ENCODE measurements around the gene HDAC4.

Gene HDAC4

DNA sequence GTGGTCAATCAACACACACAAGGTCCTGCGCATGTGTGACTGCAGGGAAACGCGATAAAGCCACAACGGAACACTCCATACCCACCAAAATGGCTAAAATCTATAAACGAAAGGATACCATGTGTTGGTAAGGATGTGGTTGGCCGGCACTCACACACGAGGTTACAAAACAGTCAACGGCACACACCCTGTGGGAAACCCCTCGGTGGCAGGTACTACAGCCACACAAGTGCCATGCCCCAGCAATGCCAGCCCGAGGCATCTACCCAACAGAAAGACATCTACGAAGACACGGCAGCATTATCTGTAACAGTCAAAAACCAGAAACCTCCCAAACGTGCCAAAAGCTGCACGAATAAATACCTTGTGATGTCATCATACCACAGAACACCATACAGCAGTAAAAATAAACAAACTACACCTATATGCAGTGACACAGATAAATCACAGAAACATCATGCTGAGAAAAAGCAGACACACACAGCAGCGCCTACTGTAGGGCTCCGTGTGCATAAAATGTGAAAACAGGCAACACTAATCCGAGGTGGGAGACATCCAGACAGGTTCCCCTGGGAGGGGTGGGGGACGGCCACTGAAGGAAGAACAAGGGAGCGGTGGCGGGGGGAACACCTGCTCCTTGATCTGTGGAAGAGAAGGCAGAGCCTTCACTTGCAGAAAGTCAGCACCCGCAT is 36.7 kb downstream of the HDAC4 start:
- Mint-ChIP-seq H3K27ac (peak overlapping the region; percentile 40), H3K27me3 (no peaks in the 10 kb centered on the region), H3K36me3 (ENCODE audit: low read depth) (no peaks in the 10 kb centered on the region), H3K9me3 (no peaks in the 10 kb centered on the region), H3K4me3 (no peak overlapping the region), H3K4me1 (ENCODE audit: low read depth) (peaks cover 19% of the 10 kb centered on the region)

- Mint-ChIP-seq H3K9me3 (no peaks in the 10 kb centered on the region), H3K4me3 (no peak overlapping the region), H3K36me3 (ENCODE audit: low read depth) (peaks cover 4% of the 10 kb centered on the region), H3K27me3 (no peaks in the 10 kb centered on the region), H3K4me1 (ENCODE audit: low read depth) (peaks cover 19% of the 10 kb centered on the region), H3K27ac (no peak overlapping the region)
Observed at GRCh38 chr2:239362507-239362906, 38.3 kb downstream of the HDAC4 start.

DNA sequence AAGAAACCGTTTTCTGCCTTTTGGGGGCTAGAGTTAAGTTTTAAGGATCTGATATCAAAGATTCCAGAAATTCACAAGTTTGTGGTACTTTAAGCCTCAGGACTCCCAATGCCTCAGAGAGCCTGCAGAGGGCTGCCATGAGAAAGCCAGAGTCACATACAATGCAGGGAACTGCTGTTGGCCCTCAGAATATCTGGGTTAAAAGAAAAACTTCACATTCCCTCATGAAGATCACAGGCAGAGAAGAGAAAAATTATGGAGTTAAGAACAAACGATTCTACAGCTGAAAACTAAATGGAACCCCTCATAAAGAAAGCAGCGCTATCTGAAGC is 39.5 kb downstream of the HDAC4 start:
- Mint-ChIP-seq H3K4me3 (no peak overlapping the region), H3K4me1 (ENCODE audit: low read depth) (peaks cover 19% of the 10 kb centered on the region), H3K9me3 (no peaks in the 10 kb centered on the region), H3K36me3 (ENCODE audit: low read depth) (peaks cover 12% of the 10 kb centered on the region), H3K27ac (no peak overlapping the region), H3K27me3 (no peaks in the 10 kb centered on the region)

GRCh38 chr2:239360421-239361310 is 40.2 kb downstream of the HDAC4 start:
- H3K36me3 Mint-ChIP-seq (ENCODE audit: low read depth), result peaks cover 15% of the 10 kb centered on the region
- no peak overlapping the region for H3K4me3 Mint-ChIP-seq
- H3K27ac Mint-ChIP-seq, result no peak overlapping the region
- H3K4me1 Mint-ChIP-seq (ENCODE audit: low read depth), result peaks cover 19% of the 10 kb centered on the region
- no peaks in the 10 kb centered on the region for H3K27me3 Mint-ChIP-seq
- no peaks in the 10 kb centered on the region for H3K9me3 Mint-ChIP-seq

- Mint-ChIP-seq H3K27me3 (no peaks in the 10 kb centered on the region), H3K27ac (no peak overlapping the region), H3K4me1 (ENCODE audit: low read depth) (peaks cover 19% of the 10 kb centered on the region)
Observed at GRCh38 chr2:239360008-239360407, 40.8 kb downstream of the HDAC4 start.

GRCh38 chr2:239359196-239359912 is 41.5 kb downstream of the HDAC4 start:
- no peak overlapping the region for H3K4me3 Mint-ChIP-seq
- peaks cover 11% of the 10 kb centered on the region for H3K9me3 Mint-ChIP-seq

More at GRCh38 chr2:239360008-239360407, 40.8 kb downstream of the HDAC4 start:
- Mint-ChIP-seq H3K9me3 (peaks cover 6% of the 10 kb centered on the region), H3K36me3 (ENCODE audit: low read depth) (peaks cover 22% of the 10 kb centered on the region), H3K4me3 (no peak overlapping the region)

GRCh38 chr2:239358062-239358754 is 42.6 kb downstream of the HDAC4 start:
- H3K9me3 Mint-ChIP-seq, result peaks cover 11% of the 10 kb centered on the region
- no peak overlapping the region for H3K27ac Mint-ChIP-seq
- H3K4me3 Mint-ChIP-seq, result no peak overlapping the region
- H3K4me1 Mint-ChIP-seq (ENCODE audit: low read depth), result peaks cover 3% of the 10 kb centered on the region
- H3K36me3 Mint-ChIP-seq (ENCODE audit: low read depth), result peaks cover 34% of the 10 kb centered on the region
- no peaks in the 10 kb centered on the region for H3K27me3 Mint-ChIP-seq

More at GRCh38 chr2:239359196-239359912, 41.5 kb downstream of the HDAC4 start:
- Mint-ChIP-seq H3K4me1 (ENCODE audit: low read depth) (peaks cover 14% of the 10 kb centered on the region), H3K27ac (no peak overlapping the region), H3K27me3 (no peaks in the 10 kb centered on the region), H3K36me3 (ENCODE audit: low read depth) (peaks cover 28% of the 10 kb centered on the region)

- Mint-ChIP-seq H3K4me1 (ENCODE audit: low read depth) (no peaks in the 10 kb centered on the region), H3K36me3 (ENCODE audit: low read depth) (peaks cover 50% of the 10 kb centered on the region), H3K27me3 (no peaks in the 10 kb centered on the region), H3K27ac (no peak overlapping the region), H3K9me3 (peaks cover 11% of the 10 kb centered on the region), H3K4me3 (no peak overlapping the region)
Observed at GRCh38 chr2:239355724-239356123, 45.1 kb downstream of the HDAC4 start.

DNA sequence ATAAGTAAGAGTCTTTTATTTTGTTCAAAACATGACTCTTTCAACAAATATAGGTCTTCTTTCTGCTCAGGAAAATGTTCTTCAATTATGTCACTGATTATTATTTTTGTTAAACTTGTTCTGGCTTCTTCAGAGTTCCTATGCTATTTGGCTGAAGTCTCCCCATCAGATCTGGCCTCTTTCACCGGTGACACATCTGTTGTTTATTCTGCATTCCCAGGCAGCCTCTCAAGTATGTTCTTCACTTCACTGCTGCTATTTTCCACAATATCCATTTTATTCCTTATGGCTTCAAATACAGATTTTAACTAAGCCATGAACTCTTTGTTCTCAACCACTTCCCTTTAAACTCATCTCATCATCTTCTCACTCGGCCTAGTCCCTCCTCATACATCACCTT is 45.7 kb downstream of the HDAC4 start:
- Mint-ChIP-seq H3K36me3 (ENCODE audit: low read depth) (peaks cover 50% of the 10 kb centered on the region), H3K27me3 (no peaks in the 10 kb centered on the region), H3K4me1 (ENCODE audit: low read depth) (no peaks in the 10 kb centered on the region), H3K4me3 (no peak overlapping the region), H3K9me3 (peaks cover 11% of the 10 kb centered on the region), H3K27ac (no peak overlapping the region)

DNA sequence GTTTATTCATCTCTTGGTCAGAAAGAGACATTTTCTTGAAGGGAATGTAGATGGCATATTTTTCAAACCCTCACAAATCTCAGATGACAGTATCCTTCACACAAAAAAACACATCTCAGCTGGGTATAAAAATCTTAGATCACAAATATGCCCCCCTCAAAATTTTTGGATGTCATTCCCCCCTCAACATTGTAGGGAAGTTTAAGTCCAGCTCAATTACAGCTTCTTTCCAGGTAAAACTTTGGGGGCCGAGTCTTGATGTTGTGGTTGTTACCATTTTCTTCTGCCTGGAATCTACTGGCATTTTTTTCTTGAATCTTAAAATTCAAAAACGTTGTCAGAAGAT is 46.1 kb downstream of the HDAC4 start:
- Mint-ChIP-seq H3K27me3 (no peaks in the 10 kb centered on the region), H3K9me3 (peaks cover 11% of the 10 kb centered on the region), H3K4me1 (ENCODE audit: low read depth) (no peaks in the 10 kb centered on the region), H3K4me3 (no peak overlapping the region), H3K36me3 (ENCODE audit: low read depth) (peaks cover 52% of the 10 kb centered on the region), H3K27ac (no peak overlapping the region)

GRCh38 chr2:239354132-239354790 is 46.6 kb downstream of the HDAC4 start:
- no peak overlapping the region for H3K27ac Mint-ChIP-seq
- H3K27me3 Mint-ChIP-seq, result no peaks in the 10 kb centered on the region
- peaks cover 52% of the 10 kb centered on the region for H3K36me3 Mint-ChIP-seq (ENCODE audit: low read depth)
- no peaks in the 10 kb centered on the region for H3K4me1 Mint-ChIP-seq (ENCODE audit: low read depth)
- H3K4me3 Mint-ChIP-seq, result no peak overlapping the region
- peaks cover 11% of the 10 kb centered on the region for H3K9me3 Mint-ChIP-seq

- H3K27me3 Mint-ChIP-seq, result no peaks in the 10 kb centered on the region
- H3K4me3 Mint-ChIP-seq, result no peak overlapping the region
- H3K36me3 Mint-ChIP-seq (ENCODE audit: low read depth), result peaks cover 52% of the 10 kb centered on the region
- no peak overlapping the region for H3K27ac Mint-ChIP-seq
- peaks cover 11% of the 10 kb centered on the region for H3K9me3 Mint-ChIP-seq
- H3K4me1 Mint-ChIP-seq (ENCODE audit: low read depth), result no peaks in the 10 kb centered on the region
Observed at GRCh38 chr2:239353692-239354091, 47.1 kb downstream of the HDAC4 start.

DNA sequence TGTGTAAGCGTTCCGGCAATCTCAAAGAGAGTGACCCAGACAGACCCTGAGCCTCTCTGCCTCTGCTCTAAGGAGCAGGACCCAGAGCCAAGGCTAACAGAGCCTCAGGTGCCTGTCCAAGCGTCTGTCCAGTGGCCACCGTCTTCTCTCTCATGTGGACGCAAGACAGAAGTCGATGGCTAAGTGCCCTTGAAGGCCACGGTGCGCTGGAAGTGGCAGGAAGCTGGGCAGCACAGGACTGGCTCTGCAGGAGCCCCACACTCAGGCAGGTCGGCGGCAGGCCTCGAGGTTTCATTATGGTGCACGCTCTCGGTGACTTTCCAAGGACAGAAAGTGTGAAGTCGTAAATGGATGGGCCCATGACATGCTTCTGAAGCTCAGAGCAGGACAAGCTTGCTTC is 49.1 kb downstream of the HDAC4 start:
- no peak overlapping the region for H3K4me3 Mint-ChIP-seq
- H3K36me3 Mint-ChIP-seq (ENCODE audit: low read depth), result peaks cover 40% of the 10 kb centered on the region
- peaks cover 11% of the 10 kb centered on the region for H3K9me3 Mint-ChIP-seq
- no peaks in the 10 kb centered on the region for H3K27me3 Mint-ChIP-seq
- no peaks in the 10 kb centered on the region for H3K4me1 Mint-ChIP-seq (ENCODE audit: low read depth)
- no peak overlapping the region for H3K27ac Mint-ChIP-seq

GRCh38 chr2:239349453-239350135 is 51.2 kb downstream of the HDAC4 start:
- no peak overlapping the region for H3K4me3 Mint-ChIP-seq
- peaks cover 2% of the 10 kb centered on the region for H3K9me3 Mint-ChIP-seq
- no peaks in the 10 kb centered on the region for H3K4me1 Mint-ChIP-seq (ENCODE audit: low read depth)
- H3K27me3 Mint-ChIP-seq, result no peaks in the 10 kb centered on the region
- H3K36me3 Mint-ChIP-seq (ENCODE audit: low read depth), result peaks cover 27% of the 10 kb centered on the region
- H3K27ac Mint-ChIP-seq, result no peak overlapping the region

Data from stimulated activated naive CD8-positive, alpha-beta T cell treated with anti-CD3 and anti-CD28 coated beads, Interleukin-15, Interleukin-2, amounts not matched to agents 100 ng/mL and 50 ng/mL, for 24 hours (primary cell).